Neutrophil (primary cell): ENCODE results near the gene UBASH3B.

Experiments
- H3K27ac ChIP-seq: fragments of 200-600 bp; sonication (generic); 2 replicates; pipeline ENCODE4 v1.5.1; 2016; ENCODE audit warnings: mild to moderate bottlenecking, moderate library complexity
- H3K27me3 ChIP-seq: fragments of 200-600 bp; sonication (generic); 2 replicates; pipeline ENCODE4 v1.6.0; 2016; ENCODE audit warnings: mild to moderate bottlenecking
- H3K36me3 ChIP-seq: fragments of 200-600 bp; sonication (generic); 2 replicates; pipeline ENCODE4 v1.5.1; 2017
- H3K4me1 ChIP-seq, 2 experiments: fragments of 200-600 bp in 1 of 2; sonication (generic) in 1 of 2; 1 replicate in 1 of 2; 2 replicates in 1 of 2; pipeline versions ENCODE4 v1.5.1 to v1.6.1; 2013 to 2016; ENCODE audit warnings: low read depth in 1 of 2, low read length in 1 of 2, mild to moderate bottlenecking in 1 of 2, moderate library complexity in 1 of 2; ENCODE audit not compliant: control insufficient read depth in 1 of 2, insufficient read depth in 1 of 2
- H3K4me3 ChIP-seq, 2 experiments: fragments of 200-600 bp in 1 of 2; sonication (generic) in 1 of 2; 1 replicate in 1 of 2; 2 replicates in 1 of 2; pipeline ENCODE4 v1.5.1; 2013 to 2016; ENCODE audit warnings: low read depth in 1 of 2, low read length in 1 of 2, mild to moderate bottlenecking in 1 of 2, moderate library complexity in 1 of 2
- H3K9me3 ChIP-seq: fragments of 200-600 bp; sonication (generic); 2 replicates; pipeline ENCODE4 v1.5.1; 2016
- CTCF ChIP-seq: fragments of 200-600 bp; sonication (generic); IDR thresholded peaks from 2 replicates; pipeline ENCODE4 v1.5.1; 2016; ENCODE audit warnings: antibody characterized with exemption

Gene UBASH3B

GRCh38 chr11:122672892-122673291, 17.4 kb downstream of the UBASH3B start:
- H3K4me3 ChIP-seq: no peak overlapping the region
- H3K27ac ChIP-seq: peak overlapping the region; percentile 76
- no peak for TF ChIP-seq CTCF
- peaks cover 28 to 36% of the 10 kb centered on the region in 2 experiments for H3K4me1 ChIP-seq
- H3K36me3 ChIP-seq: no peaks in the 10 kb centered on the region
- H3K27me3 ChIP-seq: no peaks in the 10 kb centered on the region
- no peaks in the 10 kb centered on the region for H3K9me3 ChIP-seq

- H3K36me3 ChIP-seq: no peaks in the 10 kb centered on the region
- H3K4me1 ChIP-seq: peaks cover 28 to 32% of the 10 kb centered on the region in 2 experiments
Measured at GRCh38 chr11:122673701-122674100, 18.2 kb downstream of the UBASH3B start.

GRCh38 chr11:122676638-122677037, 21.1 kb downstream of the UBASH3B start:
- TF ChIP-seq CTCF: no peak
- Histone ChIP-seq H3K4me3 (no peak overlapping the region), H3K36me3 (no peaks in the 10 kb centered on the region), H3K4me1 (peaks cover 28 to 32% of the 10 kb centered on the region in 2 experiments), H3K9me3 (no peaks in the 10 kb centered on the region), H3K27ac (no peak overlapping the region), H3K27me3 (no peaks in the 10 kb centered on the region)

More at GRCh38 chr11:122673701-122674100, 18.2 kb downstream of the UBASH3B start:
- TF ChIP-seq CTCF: no peak
- peak overlapping the region; percentile 76 for H3K27ac ChIP-seq
- H3K27me3 ChIP-seq: no peaks in the 10 kb centered on the region
- H3K9me3 ChIP-seq: no peaks in the 10 kb centered on the region
- H3K4me3 ChIP-seq: no peak overlapping the region

- Histone ChIP-seq H3K27me3 (no peaks in the 10 kb centered on the region), H3K27ac (no peak overlapping the region), H3K36me3 (no peaks in the 10 kb centered on the region), H3K4me1 (peaks cover 28 to 32% of the 10 kb centered on the region in 2 experiments), H3K4me3 (no peak overlapping the region), H3K9me3 (no peaks in the 10 kb centered on the region)
- TF ChIP-seq CTCF: no peak
Measured at GRCh38 chr11:122677256-122677655, 21.7 kb downstream of the UBASH3B start.

GRCh38 chr11:122678406-122678805, 22.9 kb downstream of the UBASH3B start:
- no peak overlapping the region for H3K4me3 ChIP-seq
- H3K27me3 ChIP-seq: no peaks in the 10 kb centered on the region
- no peaks in the 10 kb centered on the region for H3K9me3 ChIP-seq
- no peak for TF ChIP-seq CTCF
- H3K27ac ChIP-seq: no peak overlapping the region
- H3K36me3 ChIP-seq: no peaks in the 10 kb centered on the region
- H3K4me1 ChIP-seq: peaks cover 19 to 20% of the 10 kb centered on the region in 2 experiments

GRCh38 chr11:122679466-122679865, 23.9 kb downstream of the UBASH3B start:
- Histone ChIP-seq H3K9me3 (no peaks in the 10 kb centered on the region), H3K27me3 (no peaks in the 10 kb centered on the region), H3K36me3 (no peaks in the 10 kb centered on the region), H3K4me1 (peaks cover 12 to 15% of the 10 kb centered on the region in 2 experiments), H3K27ac (no peak overlapping the region), H3K4me3 (no peak overlapping the region)
- no peak for TF ChIP-seq CTCF
